ENCODE data around the gene GAL. TPM values are rescaled to one million over a fixed set of nuclear protein-coding genes. Genes with fewer than 3 reads are reported as not detected.

The GAL gene
- total RNA-seq, 4 donors from 2014 or later, result 1.9 to 14.1 TPM; not detected in 2

GRCh38 chr11:68694431-68695297 lies 10.3 kb downstream of the GAL start:
- in situ Hi-C loops (cut with MboI; ENCODE audit: low pct_ligation_motif_present in 1 of 4, low pct_unique_long_range_greater_than_20kb in 1 of 4, low sequenced_read_pairs in 3 of 4), result no loop called here
- WGBS, 2 donors (ENCODE audit: low coverage in 1 of 2), result 76 to 79% methylated on average over 4 to 5 of the region's 5 CpGs
- no peak for TF ChIP-seq EP300 (IDR thresholded peaks at IDR 0.05; ENCODE audit: low read depth)
- TF ChIP-seq POLR2AphosphoS5 (IDR thresholded peaks at IDR 0.05), result no peak
- no peak for TF ChIP-seq CTCF (IDR thresholded peaks at IDR 0.05)
- no peak for TF ChIP-seq POLR2A (IDR thresholded peaks at IDR 0.05)
- peaks cover 39% of the 10 kb centered on the region for H3K27me3 ChIP-seq
- H3K4me1 ChIP-seq, result no peaks in the 10 kb centered on the region
- H3K9me3 ChIP-seq, result peaks cover 0 to 6% of the 10 kb centered on the region in 2 donors
- no peaks in the 10 kb centered on the region for H3K36me3 ChIP-seq
- intact Hi-C loops (cut with DNase I; ENCODE audit: low total_unique reads), result no loop called here
- no peak overlapping the region for H3K4me3 ChIP-seq
- no peak for DNase-seq
- no peak overlapping the region for H3K27ac ChIP-seq

GRCh38 chr11:68695531-68695930 lies 11.2 kb downstream of the GAL start:
- WGBS, 2 donors (ENCODE audit: low coverage in 1 of 2), result 71 to 100% methylated on average over 1 to 2 of the region's 2 CpGs
- no peak for TF ChIP-seq EP300 (IDR thresholded peaks at IDR 0.05; ENCODE audit: low read depth)
- TF ChIP-seq POLR2AphosphoS5 (IDR thresholded peaks at IDR 0.05), result no peak
- TF ChIP-seq POLR2A (IDR thresholded peaks at IDR 0.05), result no peak
- no peak for TF ChIP-seq CTCF (IDR thresholded peaks at IDR 0.05)
- no peak for DNase-seq
- H3K27me3 ChIP-seq, result peaks cover 34% of the 10 kb centered on the region
- no peaks in the 10 kb centered on the region for H3K4me1 ChIP-seq
- no peak overlapping the region for H3K27ac ChIP-seq
- H3K4me3 ChIP-seq, result no peak overlapping the region
- in situ Hi-C loops (cut with MboI; ENCODE audit: low pct_ligation_motif_present in 1 of 4, low pct_unique_long_range_greater_than_20kb in 1 of 4, low sequenced_read_pairs in 3 of 4) (no loop called here), intact Hi-C loops (cut with DNase I; ENCODE audit: low total_unique reads) (no loop called here)
- no peaks in the 10 kb centered on the region for H3K36me3 ChIP-seq
- peaks cover 0 to 6% of the 10 kb centered on the region in 2 donors for H3K9me3 ChIP-seq

- DNase-seq, result no peak
- H3K36me3 ChIP-seq, result no peaks in the 10 kb centered on the region
- intact Hi-C loops (cut with DNase I; ENCODE audit: low total_unique reads) (loop anchor here (2.0 kb wide), 1 partner anchor 52 kb away; no protein-coding TSS in a partner anchor), in situ Hi-C loops (cut with MboI; ENCODE audit: low pct_ligation_motif_present in 1 of 4, low pct_unique_long_range_greater_than_20kb in 1 of 4, low sequenced_read_pairs in 3 of 4) (no loop called here)
- TF ChIP-seq EP300 (IDR thresholded peaks at IDR 0.05; ENCODE audit: low read depth) (no peak), POLR2AphosphoS5 (IDR thresholded peaks at IDR 0.05) (no peak), POLR2A (IDR thresholded peaks at IDR 0.05) (no peak), CTCF (IDR thresholded peaks at IDR 0.05) (no peak)
- no peaks in the 10 kb centered on the region for H3K4me1 ChIP-seq
- peaks cover 48% of the 10 kb centered on the region for H3K27me3 ChIP-seq
- peaks cover 0 to 6% of the 10 kb centered on the region in 2 donors for H3K9me3 ChIP-seq
- no peak overlapping the region for H3K4me3 ChIP-seq
- no peak overlapping the region for H3K27ac ChIP-seq
- 86 to 94% methylated on average over 2 of the region's 2 CpGs for WGBS, 2 donors (ENCODE audit: low coverage in 1 of 2)
Observed at GRCh38 chr11:68698993-68699392, 14.6 kb downstream of the GAL start.

DNA sequence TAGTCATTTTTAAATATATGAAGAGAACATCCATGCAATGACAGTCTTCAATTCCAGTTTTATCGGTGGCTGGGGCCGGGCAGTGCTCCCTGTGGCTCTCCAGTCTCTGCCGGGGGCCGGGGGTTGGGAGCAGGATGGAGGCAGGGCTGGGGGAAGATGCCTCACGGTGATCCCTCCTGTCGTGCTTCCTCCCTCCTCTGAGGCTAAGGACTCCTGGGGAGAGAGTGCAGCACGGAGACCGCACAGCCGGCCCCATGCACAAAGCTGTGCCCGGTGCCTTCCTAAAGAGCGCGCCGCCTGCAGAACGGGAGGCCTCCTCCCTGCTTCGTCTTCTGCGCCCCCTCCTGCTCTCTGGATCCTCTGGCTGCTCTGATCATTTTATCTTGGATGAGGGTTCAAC lies 20.5 kb downstream of the GAL start:
- no peak for DNase-seq
- intact Hi-C loops (cut with DNase I; ENCODE audit: low total_unique reads), result no loop called here
- no peak overlapping the region for H3K27ac ChIP-seq
- no peaks in the 10 kb centered on the region for H3K36me3 ChIP-seq
- H3K9me3 ChIP-seq, result no peaks in the 10 kb centered on the region
- H3K27me3 ChIP-seq, result peaks cover 14% of the 10 kb centered on the region
- in situ Hi-C loops (cut with MboI; ENCODE audit: low pct_ligation_motif_present in 1 of 4, low pct_unique_long_range_greater_than_20kb in 1 of 4, low sequenced_read_pairs in 3 of 4), result no loop called here
- TF ChIP-seq EP300 (IDR thresholded peaks at IDR 0.05; ENCODE audit: low read depth) (no peak), POLR2AphosphoS5 (IDR thresholded peaks at IDR 0.05) (no peak), POLR2A (IDR thresholded peaks at IDR 0.05) (no peak), CTCF (IDR thresholded peaks at IDR 0.05) (no peak)
- no peaks in the 10 kb centered on the region for H3K4me1 ChIP-seq
- WGBS, 2 donors (ENCODE audit: low coverage in 1 of 2), result 62% methylated on average over 4 to 14 of the region's 16 CpGs
- no peak overlapping the region for H3K4me3 ChIP-seq

Measured in transverse colon (tissue), 4 donors.